ENCODE results near the gene ANKRD55.

Gene ANKRD55

GRCh38 chr5:56146674-56147073 lies 86.5 kb downstream of the ANKRD55 start:
- H3K9ac ChIP-seq (ENCODE audit: low read length) = peak overlapping the region; percentile 59; the same call in 1 of the 2 replicates
- H3K27me3 ChIP-seq (replicated peaks; ENCODE audit: insufficient read depth, low read length) = no peaks in the 10 kb centered on the region
- no peaks in the 10 kb centered on the region for H3K36me3 ChIP-seq (replicated peaks; ENCODE audit: insufficient read depth, low read length)
- H3K9me2 ChIP-seq (replicated peaks; ENCODE audit: insufficient read depth, low read length) = no peaks in the 10 kb centered on the region
- no peaks in the 10 kb centered on the region for H3K9me3 ChIP-seq (replicated peaks; ENCODE audit: insufficient read depth, low read length)
- H3K4me1 ChIP-seq (ENCODE audit: low read length) = peaks cover 82% of the 10 kb centered on the region
- H3K27ac ChIP-seq (ENCODE audit: low read length) = peak overlapping the region; percentile 88
- no peak for DNase-seq
- TF ChIP-seq CTCF (IDR thresholded peaks at IDR 0.05; ENCODE audit: low read length) (no peak), EZH2 (optimal IDR thresholded peaks at IDR 0.05; ENCODE audit: low read depth, low read length) (no peak), EZH2phosphoT487 (IDR thresholded peaks at IDR 0.05; ENCODE audit: low read length) (no peak)
- H3K4me3 ChIP-seq (ENCODE audit: low read length) = no peak overlapping the region
- peaks cover 84% of the 10 kb centered on the region for H3F3A ChIP-seq (ENCODE audit: insufficient read depth, low read length)
- no peaks in the 10 kb centered on the region for H4K20me1 ChIP-seq (ENCODE audit: insufficient read depth, low read length)
- H3K79me2 ChIP-seq (ENCODE audit: low read length) = 0 out of 2 replicates have a peak, but pooled peaks cover 20% of the 10 kb centered on the region
- H2AFZ ChIP-seq (ENCODE audit: low read length) = no peak overlapping the region
- peak overlapping the region; percentile 40; the same call in 1 of the 2 replicates for H3K4me2 ChIP-seq (ENCODE audit: low read depth, low read length)

GRCh38 chr5:56145511-56145910 lies 87.6 kb downstream of the ANKRD55 start:
- H3K4me2 ChIP-seq (ENCODE audit: low read depth, low read length) = no peak overlapping the region

GRCh38 chr5:56145106-56145505 lies 88.0 kb downstream of the ANKRD55 start:
- peaks cover 78% of the 10 kb centered on the region for H3K4me1 ChIP-seq (ENCODE audit: low read length)
- no peak overlapping the region for H3K4me2 ChIP-seq (ENCODE audit: low read depth, low read length)
- no peak for DNase-seq
- no peak overlapping the region for H3K4me3 ChIP-seq (ENCODE audit: low read length)
- TF ChIP-seq CTCF (IDR thresholded peaks at IDR 0.05; ENCODE audit: low read length) (no peak), EZH2phosphoT487 (IDR thresholded peaks at IDR 0.05; ENCODE audit: low read length) (no peak)
- H3K9ac ChIP-seq (ENCODE audit: low read length) = no peak overlapping the region
- H3K79me2 ChIP-seq (ENCODE audit: low read length) = 0 out of 2 replicates have a peak, but pooled peaks cover 11% of the 10 kb centered on the region
- 0 out of 2 replicates have a peak overlapping the region, but pooled peaks have one; percentile 4 for H2AFZ ChIP-seq (ENCODE audit: low read length)
- H3K9me2 ChIP-seq (replicated peaks; ENCODE audit: insufficient read depth, low read length) = no peaks in the 10 kb centered on the region
- no peaks in the 10 kb centered on the region for H3K36me3 ChIP-seq (replicated peaks; ENCODE audit: insufficient read depth, low read length)
- no peaks in the 10 kb centered on the region for H3K9me3 ChIP-seq (replicated peaks; ENCODE audit: insufficient read depth, low read length)
- H4K20me1 ChIP-seq (ENCODE audit: insufficient read depth, low read length) = no peaks in the 10 kb centered on the region
- no peaks in the 10 kb centered on the region for H3K27me3 ChIP-seq (replicated peaks; ENCODE audit: insufficient read depth, low read length)
- peaks cover 76% of the 10 kb centered on the region for H3F3A ChIP-seq (ENCODE audit: insufficient read depth, low read length)
- H3K27ac ChIP-seq (ENCODE audit: low read length) = peak overlapping the region; percentile 97; the same call in 1 of the 2 replicates

More at GRCh38 chr5:56145511-56145910, 87.6 kb downstream of the ANKRD55 start:
- no peak overlapping the region for H3K4me3 ChIP-seq (ENCODE audit: low read length)
- 0 out of 2 replicates have a peak, but pooled peaks cover 15% of the 10 kb centered on the region for H3K79me2 ChIP-seq (ENCODE audit: low read length)
- H3F3A ChIP-seq (ENCODE audit: insufficient read depth, low read length) = peaks cover 78% of the 10 kb centered on the region
- H3K9me2 ChIP-seq (replicated peaks; ENCODE audit: insufficient read depth, low read length) = no peaks in the 10 kb centered on the region
- peak overlapping the region; percentile 97; the same call in 1 of the 2 replicates for H3K27ac ChIP-seq (ENCODE audit: low read length)
- H3K27me3 ChIP-seq (replicated peaks; ENCODE audit: insufficient read depth, low read length) = no peaks in the 10 kb centered on the region
- H4K20me1 ChIP-seq (ENCODE audit: insufficient read depth, low read length) = no peaks in the 10 kb centered on the region
- H3K9me3 ChIP-seq (replicated peaks; ENCODE audit: insufficient read depth, low read length) = no peaks in the 10 kb centered on the region
- TF ChIP-seq CTCF (IDR thresholded peaks at IDR 0.05; ENCODE audit: low read length) = no peak
- no peak for TF ChIP-seq EZH2phosphoT487 (IDR thresholded peaks at IDR 0.05; ENCODE audit: low read length)
- no peak for TF ChIP-seq EZH2 (optimal IDR thresholded peaks at IDR 0.05; ENCODE audit: low read depth, low read length)
- DNase-seq = no peak
- 0 out of 2 replicates have a peak overlapping the region, but pooled peaks have one; percentile 4 for H2AFZ ChIP-seq (ENCODE audit: low read length)
- H3K4me1 ChIP-seq (ENCODE audit: low read length) = peaks cover 80% of the 10 kb centered on the region
- H3K9ac ChIP-seq (ENCODE audit: low read length) = no peak overlapping the region
- H3K36me3 ChIP-seq (replicated peaks; ENCODE audit: insufficient read depth, low read length) = no peaks in the 10 kb centered on the region
